ENCODE results near the gene CTSV. TPM values are rescaled to one million over a fixed set of nuclear protein-coding genes. Genes with fewer than 3 reads are reported as not detected.

Gene CTSV
- total RNA-seq, 1 experiment from 2014 or later: 27.1 TPM

DNA sequence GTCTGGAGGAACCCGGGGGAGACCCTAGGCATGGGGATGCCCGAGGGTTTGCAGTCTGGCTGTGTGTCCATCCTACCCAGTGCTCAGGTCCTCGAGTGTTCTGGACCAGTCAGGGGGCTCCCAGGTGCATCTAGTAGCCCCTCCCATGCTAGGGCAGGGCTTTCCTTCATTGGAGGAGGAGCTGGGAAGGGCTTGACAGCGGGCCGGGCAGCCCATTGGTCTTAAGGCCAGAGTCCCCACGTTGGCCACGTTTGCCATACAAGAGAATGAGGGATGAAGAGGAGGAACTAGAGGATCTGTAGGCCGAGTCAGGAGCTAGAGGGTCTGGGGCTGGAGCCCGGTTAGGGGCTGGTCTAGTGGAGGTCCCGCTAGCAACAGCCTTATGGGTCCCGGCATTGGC, 37.3 kb upstream of the CTSV start:
- ATAC-seq: peak; percentile 21; the same call in 1 of the 2 replicates
- intact Hi-C loops (cut with micrococcal nuclease; ENCODE audit: unreplicated experiment): no loop called here
- no TSS peak for BruUV-seq (replicated peaks)
- in situ Hi-C loops (cut with HindIII; ENCODE audit: low pct_unique_long_range_greater_than_20kb, low sequenced_read_pairs): no loop called here
- ChIA-PET POLR2A (no interaction called here), CTCF (no interaction called here)
- H3K4me1 ChIP-seq (ENCODE audit: control insufficient read depth, insufficient read depth, low read length): no peaks in the 10 kb centered on the region
- no peak overlapping the region for H3K4me3 ChIP-seq (ENCODE audit: low read depth in 2 of 2, low read length in 2 of 2)
- H3K36me3 ChIP-seq (ENCODE audit: control insufficient read depth, insufficient read depth, low read length): no peaks in the 10 kb centered on the region
- no peaks in the 10 kb centered on the region for H3K9me3 ChIP-seq (ENCODE audit: control insufficient read depth, insufficient read depth, low read depth, low read length)
- DNase-seq (ENCODE audit: low read depth, low spot score): no peak
- H3K27ac ChIP-seq (ENCODE audit: low read length): no peak overlapping the region
- no peaks in the 10 kb centered on the region for H3K27me3 ChIP-seq (ENCODE audit: control insufficient read depth, insufficient read depth, low read length)
- TF ChIP-seq TCF7L2 (IDR thresholded peaks at IDR 0.05; ENCODE audit: low read depth, low read length) (no peak), SIN3A (IDR thresholded peaks at IDR 0.05; ENCODE audit: borderline replicate concordance, insufficient read depth, low read depth, low read length) (no peak), POLR2AphosphoS5 (IDR thresholded peaks at IDR 0.05; ENCODE audit: low read depth, low read length) (no peak)
- TF ChIP-seq, protein P1, sequence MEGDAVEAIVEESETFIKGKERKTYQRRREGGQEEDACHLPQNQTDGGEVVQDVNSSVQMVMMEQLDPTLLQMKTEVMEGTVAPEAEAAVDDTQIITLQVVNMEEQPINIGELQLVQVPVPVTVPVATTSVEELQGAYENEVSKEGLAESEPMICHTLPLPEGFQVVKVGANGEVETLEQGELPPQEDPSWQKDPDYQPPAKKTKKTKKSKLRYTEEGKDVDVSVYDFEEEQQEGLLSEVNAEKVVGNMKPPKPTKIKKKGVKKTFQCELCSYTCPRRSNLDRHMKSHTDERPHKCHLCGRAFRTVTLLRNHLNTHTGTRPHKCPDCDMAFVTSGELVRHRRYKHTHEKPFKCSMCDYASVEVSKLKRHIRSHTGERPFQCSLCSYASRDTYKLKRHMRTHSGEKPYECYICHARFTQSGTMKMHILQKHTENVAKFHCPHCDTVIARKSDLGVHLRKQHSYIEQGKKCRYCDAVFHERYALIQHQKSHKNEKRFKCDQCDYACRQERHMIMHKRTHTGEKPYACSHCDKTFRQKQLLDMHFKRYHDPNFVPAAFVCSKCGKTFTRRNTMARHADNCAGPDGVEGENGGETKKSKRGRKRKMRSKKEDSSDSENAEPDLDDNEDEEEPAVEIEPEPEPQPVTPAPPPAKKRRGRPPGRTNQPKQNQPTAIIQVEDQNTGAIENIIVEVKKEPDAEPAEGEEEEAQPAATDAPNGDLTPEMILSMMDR (IDR thresholded peaks at IDR 0.05): no peak
- TF ChIP-seq, protein P2, sequence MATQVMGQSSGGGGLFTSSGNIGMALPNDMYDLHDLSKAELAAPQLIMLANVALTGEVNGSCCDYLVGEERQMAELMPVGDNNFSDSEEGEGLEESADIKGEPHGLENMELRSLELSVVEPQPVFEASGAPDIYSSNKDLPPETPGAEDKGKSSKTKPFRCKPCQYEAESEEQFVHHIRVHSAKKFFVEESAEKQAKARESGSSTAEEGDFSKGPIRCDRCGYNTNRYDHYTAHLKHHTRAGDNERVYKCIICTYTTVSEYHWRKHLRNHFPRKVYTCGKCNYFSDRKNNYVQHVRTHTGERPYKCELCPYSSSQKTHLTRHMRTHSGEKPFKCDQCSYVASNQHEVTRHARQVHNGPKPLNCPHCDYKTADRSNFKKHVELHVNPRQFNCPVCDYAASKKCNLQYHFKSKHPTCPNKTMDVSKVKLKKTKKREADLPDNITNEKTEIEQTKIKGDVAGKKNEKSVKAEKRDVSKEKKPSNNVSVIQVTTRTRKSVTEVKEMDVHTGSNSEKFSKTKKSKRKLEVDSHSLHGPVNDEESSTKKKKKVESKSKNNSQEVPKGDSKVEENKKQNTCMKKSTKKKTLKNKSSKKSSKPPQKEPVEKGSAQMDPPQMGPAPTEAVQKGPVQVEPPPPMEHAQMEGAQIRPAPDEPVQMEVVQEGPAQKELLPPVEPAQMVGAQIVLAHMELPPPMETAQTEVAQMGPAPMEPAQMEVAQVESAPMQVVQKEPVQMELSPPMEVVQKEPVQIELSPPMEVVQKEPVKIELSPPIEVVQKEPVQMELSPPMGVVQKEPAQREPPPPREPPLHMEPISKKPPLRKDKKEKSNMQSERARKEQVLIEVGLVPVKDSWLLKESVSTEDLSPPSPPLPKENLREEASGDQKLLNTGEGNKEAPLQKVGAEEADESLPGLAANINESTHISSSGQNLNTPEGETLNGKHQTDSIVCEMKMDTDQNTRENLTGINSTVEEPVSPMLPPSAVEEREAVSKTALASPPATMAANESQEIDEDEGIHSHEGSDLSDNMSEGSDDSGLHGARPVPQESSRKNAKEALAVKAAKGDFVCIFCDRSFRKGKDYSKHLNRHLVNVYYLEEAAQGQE (IDR thresholded peaks at IDR 0.05; ENCODE audit: insufficient read depth in 1 of 2, low read depth in 2 of 2, low read length in 1 of 2): no peak

DNA sequence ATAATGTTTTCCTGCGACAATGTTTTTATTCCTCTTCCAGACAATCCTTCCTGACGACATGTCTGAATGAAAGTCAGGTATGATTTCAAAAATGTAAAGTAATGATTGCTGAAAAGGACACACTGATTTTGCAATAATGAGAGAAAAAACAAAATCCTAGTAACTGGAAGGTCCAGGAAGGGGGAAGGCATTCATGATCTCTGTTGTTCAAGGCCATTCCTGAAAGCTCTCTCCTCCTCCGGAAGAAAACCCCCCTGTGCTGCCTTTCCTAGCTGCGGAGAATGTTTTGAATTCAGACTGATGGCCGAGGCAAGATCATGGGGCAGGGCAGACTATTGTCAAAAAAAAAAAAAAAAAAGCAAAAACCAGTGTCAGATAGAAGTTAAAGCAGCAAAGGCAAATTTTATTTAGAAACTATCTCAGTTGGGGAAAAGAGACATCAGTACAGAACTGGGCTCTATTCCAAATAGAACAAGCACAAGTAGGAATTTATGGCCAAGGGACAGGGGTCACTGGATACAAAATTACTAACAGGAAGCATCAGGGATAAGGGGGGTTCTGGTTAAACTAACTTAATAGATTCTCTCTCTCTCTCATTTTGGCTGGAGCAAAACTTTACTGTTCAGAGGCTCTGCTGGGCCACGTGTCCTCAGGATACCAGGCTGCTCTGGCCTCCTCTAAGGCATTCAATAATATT, 36.5 kb upstream of the CTSV start:
- Histone ChIP-seq H3K36me3 (ENCODE audit: control insufficient read depth, insufficient read depth, low read length) (no peaks in the 10 kb centered on the region), H3K9me3 (ENCODE audit: control insufficient read depth, insufficient read depth, low read depth, low read length) (no peaks in the 10 kb centered on the region), H3K4me3 (ENCODE audit: low read depth in 2 of 2, low read length in 2 of 2) (no peak overlapping the region), H3K27ac (ENCODE audit: low read length) (no peak overlapping the region), H3K4me1 (ENCODE audit: control insufficient read depth, insufficient read depth, low read length) (no peaks in the 10 kb centered on the region), H3K27me3 (ENCODE audit: control insufficient read depth, insufficient read depth, low read length) (no peaks in the 10 kb centered on the region)
- in situ Hi-C loops (cut with HindIII; ENCODE audit: low pct_unique_long_range_greater_than_20kb, low sequenced_read_pairs): no loop called here
- intact Hi-C loops (cut with micrococcal nuclease; ENCODE audit: unreplicated experiment): no loop called here
- DNase-seq (ENCODE audit: low read depth, low spot score) (no peak), ATAC-seq (no peak)
- no TSS peak for BruUV-seq (replicated peaks)
- CTCF ChIA-PET: no interaction called here
- TF ChIP-seq, protein P1 (IDR thresholded peaks at IDR 0.05): no peak
- TF ChIP-seq SIN3A (IDR thresholded peaks at IDR 0.05; ENCODE audit: borderline replicate concordance, insufficient read depth, low read depth, low read length): no peak
- POLR2A ChIA-PET: no interaction called here

Measured in Panc1 (cell line).